Measurements from ENCODE around the gene FHAD1.

FHAD1 gene

DNA sequence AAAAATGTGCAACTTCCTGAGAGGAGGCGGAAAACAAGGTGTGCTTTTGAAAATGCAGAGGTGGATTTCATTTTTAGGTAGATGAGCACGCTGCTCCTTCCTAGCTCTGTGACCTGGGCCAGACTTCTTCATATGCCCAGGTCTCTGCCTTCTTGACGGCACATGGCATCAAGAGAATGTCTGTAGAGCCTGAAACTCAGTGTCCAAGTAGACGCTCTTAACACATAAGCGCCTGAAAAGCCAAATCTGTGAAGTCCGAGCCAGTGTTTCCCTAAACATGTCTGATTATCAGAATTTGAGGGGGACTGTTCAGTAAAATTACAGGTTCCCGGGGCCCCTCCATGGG lies 25.7 kb downstream of the FHAD1 start:
- in situ Hi-C loops (cut with HindIII; ENCODE audit: low sequenced_read_pairs) = no loop called here

DNA sequence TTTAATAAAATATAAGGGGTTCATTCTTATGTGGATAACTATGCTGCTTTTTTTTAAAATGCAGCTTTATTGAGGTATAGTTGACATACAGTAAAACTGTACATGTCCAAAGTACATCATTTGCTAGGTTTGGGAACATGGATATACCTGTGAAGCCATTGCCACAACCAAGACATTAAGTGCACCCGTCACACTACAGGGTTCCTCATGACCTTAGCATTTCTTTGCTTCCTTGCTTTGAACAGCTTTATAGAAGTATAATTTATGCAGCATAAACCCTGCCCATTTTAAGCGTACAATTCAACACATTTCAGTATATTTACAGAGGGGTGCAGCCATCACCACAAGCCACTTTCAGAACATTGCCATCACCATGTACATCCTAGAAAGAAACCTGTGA lies 26.3 kb downstream of the FHAD1 start:
- DNase-seq (ENCODE audit: low read depth) = no peak
- no peak overlapping the region for H3K4me3 ChIP-seq (ENCODE audit: low read depth, low read length)
- in situ Hi-C loops (cut with HindIII; ENCODE audit: low sequenced_read_pairs) = no loop called here
- TF ChIP-seq, protein P1, sequence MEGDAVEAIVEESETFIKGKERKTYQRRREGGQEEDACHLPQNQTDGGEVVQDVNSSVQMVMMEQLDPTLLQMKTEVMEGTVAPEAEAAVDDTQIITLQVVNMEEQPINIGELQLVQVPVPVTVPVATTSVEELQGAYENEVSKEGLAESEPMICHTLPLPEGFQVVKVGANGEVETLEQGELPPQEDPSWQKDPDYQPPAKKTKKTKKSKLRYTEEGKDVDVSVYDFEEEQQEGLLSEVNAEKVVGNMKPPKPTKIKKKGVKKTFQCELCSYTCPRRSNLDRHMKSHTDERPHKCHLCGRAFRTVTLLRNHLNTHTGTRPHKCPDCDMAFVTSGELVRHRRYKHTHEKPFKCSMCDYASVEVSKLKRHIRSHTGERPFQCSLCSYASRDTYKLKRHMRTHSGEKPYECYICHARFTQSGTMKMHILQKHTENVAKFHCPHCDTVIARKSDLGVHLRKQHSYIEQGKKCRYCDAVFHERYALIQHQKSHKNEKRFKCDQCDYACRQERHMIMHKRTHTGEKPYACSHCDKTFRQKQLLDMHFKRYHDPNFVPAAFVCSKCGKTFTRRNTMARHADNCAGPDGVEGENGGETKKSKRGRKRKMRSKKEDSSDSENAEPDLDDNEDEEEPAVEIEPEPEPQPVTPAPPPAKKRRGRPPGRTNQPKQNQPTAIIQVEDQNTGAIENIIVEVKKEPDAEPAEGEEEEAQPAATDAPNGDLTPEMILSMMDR (IDR thresholded peaks at IDR 0.05; ENCODE audit: low read depth, low read length, missing control alignments) = no peak

More for the DNA sequence above, 25.7 kb downstream of the FHAD1 start:
- no peak overlapping the region for H3K4me3 ChIP-seq (ENCODE audit: low read depth, low read length)
- TF ChIP-seq, protein P1 (IDR thresholded peaks at IDR 0.05; ENCODE audit: low read depth, low read length, missing control alignments) = no peak
- no peak for DNase-seq (ENCODE audit: low read depth)

DNA sequence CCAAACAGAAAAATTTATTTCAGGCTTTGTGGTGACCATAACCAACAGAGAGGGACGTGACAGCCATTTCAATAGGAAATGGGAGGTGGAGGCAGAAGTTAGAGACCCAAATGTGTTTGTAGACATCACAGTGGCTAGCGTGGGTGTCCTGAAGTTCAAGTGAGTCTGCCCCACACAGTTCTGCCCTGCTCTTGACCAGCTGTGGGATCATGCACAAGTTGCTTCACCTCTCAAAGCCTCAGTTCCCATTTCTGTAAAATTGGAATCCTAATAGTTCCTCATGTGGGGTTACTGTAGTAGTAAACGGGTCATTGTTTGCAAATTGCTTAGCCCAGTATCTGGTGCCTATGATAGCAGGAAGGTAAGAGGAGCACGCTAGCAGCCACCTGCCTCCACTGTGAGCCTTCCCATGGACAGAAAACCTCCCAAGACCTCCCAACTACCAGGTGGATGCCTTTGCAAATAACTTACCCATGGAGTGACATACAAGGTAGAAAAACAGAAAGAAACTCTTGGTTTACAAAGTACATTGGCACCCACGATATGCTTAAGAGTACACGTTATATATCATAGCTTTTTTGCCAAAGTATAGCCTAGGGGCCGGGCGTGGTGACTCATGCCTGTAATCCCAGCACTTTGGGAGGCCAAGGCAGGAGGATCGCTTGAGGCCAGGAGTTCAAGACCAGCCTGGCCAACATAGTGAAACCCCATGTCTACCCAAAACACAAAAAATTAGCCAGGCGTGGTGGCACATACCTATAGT lies 29.1 kb downstream of the FHAD1 start:
- in situ Hi-C loops (cut with HindIII; ENCODE audit: low sequenced_read_pairs) = loop anchor here (25.0 kb wide), 1 partner anchor 139 kb away; no protein-coding TSS in a partner anchor
- DNase-seq (ENCODE audit: low read depth) = no peak
- no peak overlapping the region for H3K4me3 ChIP-seq (ENCODE audit: low read depth, low read length)
- TF ChIP-seq, protein P1 (IDR thresholded peaks at IDR 0.05; ENCODE audit: low read depth, low read length, missing control alignments) = no peak

DNA sequence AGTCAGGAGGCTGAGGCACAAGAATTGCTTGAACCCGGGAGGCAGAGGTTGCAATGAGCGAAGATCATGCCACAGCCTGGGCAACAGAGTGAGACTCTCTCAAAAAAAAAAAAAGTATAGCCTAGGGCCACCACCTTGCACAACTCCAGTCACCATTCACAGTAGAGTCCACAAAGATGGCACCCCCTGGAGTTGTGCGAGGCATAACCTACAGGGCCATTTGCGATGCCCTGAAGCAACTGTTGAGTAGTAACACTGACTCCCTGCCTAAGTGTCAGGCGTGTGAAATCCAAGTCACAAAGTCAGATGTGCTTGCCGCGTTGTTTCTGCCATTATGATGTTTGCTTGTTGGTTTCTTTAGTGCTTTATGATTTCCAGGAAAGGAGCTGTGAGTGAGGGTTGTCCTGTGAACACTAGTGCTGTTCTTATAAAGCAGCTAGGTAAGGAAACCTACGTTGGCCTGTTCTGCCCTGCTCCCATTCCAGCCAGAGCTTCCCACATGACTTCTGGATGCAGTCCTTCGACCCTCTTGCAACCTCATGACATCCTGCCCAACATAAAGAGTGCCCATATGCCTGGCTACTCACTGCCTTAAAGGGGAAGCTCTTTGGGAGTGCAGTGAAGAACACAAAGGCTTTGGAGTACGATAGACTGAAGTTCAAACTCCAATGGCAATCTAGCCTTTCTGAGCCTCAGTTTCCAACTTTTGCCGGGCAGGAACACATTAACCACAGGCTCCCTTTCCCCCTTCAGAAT lies 29.8 kb downstream of the FHAD1 start:
- in situ Hi-C loops (cut with HindIII; ENCODE audit: low sequenced_read_pairs) = loop anchor here (25.0 kb wide), 1 partner anchor 140 kb away; no protein-coding TSS in a partner anchor
- no peak for DNase-seq (ENCODE audit: low read depth)
- TF ChIP-seq, protein P1 (IDR thresholded peaks at IDR 0.05; ENCODE audit: low read depth, low read length, missing control alignments) = no peak

DNA sequence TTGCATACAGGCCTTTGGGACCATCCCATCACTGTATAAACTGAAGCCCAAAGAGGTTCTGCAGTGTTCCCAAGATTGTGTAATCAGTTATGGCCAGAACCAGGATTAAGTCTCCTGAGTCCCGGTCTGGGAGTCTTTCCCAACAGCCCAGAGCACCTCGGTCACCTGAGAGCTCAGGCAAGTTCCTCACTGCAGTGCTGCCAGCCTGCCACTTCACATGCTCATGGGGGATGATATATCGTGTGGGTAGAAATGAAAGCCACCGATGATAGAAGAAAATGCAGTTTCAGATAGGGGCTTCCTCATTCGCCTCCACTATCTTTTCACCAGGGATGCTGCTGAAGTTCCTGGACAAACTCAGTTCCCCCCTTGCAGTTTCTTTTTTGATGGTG lies 30.4 kb downstream of the FHAD1 start:
- in situ Hi-C loops (cut with HindIII; ENCODE audit: low sequenced_read_pairs) = loop anchor here (25.0 kb wide), 1 partner anchor 140 kb away; no protein-coding TSS in a partner anchor
- no peak overlapping the region for H3K4me3 ChIP-seq (ENCODE audit: low read depth, low read length)
- TF ChIP-seq, protein P1 (IDR thresholded peaks at IDR 0.05; ENCODE audit: low read depth, low read length, missing control alignments) = no peak
- no peak for DNase-seq (ENCODE audit: low read depth)

More for the DNA sequence above, 29.8 kb downstream of the FHAD1 start:
- no peak overlapping the region for H3K4me3 ChIP-seq (ENCODE audit: low read depth, low read length)

DNA sequence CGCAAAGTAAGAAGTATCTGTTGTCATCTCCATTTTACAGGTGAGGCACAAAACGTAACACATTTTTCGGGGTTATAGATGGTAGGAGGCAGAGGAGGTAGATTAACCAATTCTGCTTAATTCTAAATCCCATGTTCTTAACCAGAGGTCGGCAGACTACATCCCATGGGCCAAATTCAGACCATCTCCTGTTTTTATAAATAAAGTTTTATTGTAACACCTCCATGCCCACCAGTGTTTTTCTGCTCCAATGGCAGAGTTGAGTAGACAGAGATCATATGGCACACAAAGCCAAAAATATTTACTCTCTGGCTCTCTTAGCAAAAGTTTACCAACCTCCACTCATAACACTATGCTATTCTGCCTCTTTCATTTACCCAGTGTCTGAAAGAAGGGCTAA lies 30.9 kb downstream of the FHAD1 start:
- TF ChIP-seq, protein P1 (IDR thresholded peaks at IDR 0.05; ENCODE audit: low read depth, low read length, missing control alignments) = no peak
- no peak overlapping the region for H3K4me3 ChIP-seq (ENCODE audit: low read depth, low read length)
- in situ Hi-C loops (cut with HindIII; ENCODE audit: low sequenced_read_pairs) = loop anchor here (25.0 kb wide), 1 partner anchor 141 kb away; no protein-coding TSS in a partner anchor
- no peak for DNase-seq (ENCODE audit: low read depth)
